NT2/D1 (cell line): ENCODE data around the gene TLE6.
"Not testable (repeated sequence)": the region's sequence is repeated elsewhere in the genome, so short reads cannot be mapped to it uniquely, and the experiment has no call there.

Experiments used
- DNase-seq: peaks from one replicate; pipeline ENCODE4 v3.0.0-alpha.2; 2011; ENCODE audit warnings: low read depth, low spot score
- H3K27me3 ChIP-seq: 2 replicates; pipeline ENCODE4 v1.6.0; 2011; ENCODE audit warnings: mild to moderate bottlenecking; ENCODE audit not compliant: insufficient read length, insufficient read depth
- H3K36me3 ChIP-seq: 2 replicates; pipeline ENCODE4 v1.6.1; 2011; ENCODE audit warnings: mild to moderate bottlenecking, low read length, mixed read lengths; ENCODE audit not compliant: insufficient read depth, insufficient read length
- H3K4me1 ChIP-seq: 2 replicates; pipeline ENCODE4 v1.5.1; 2011; ENCODE audit not compliant: insufficient read depth, insufficient read length
- H3K4me3 ChIP-seq: 2 replicates; pipeline ENCODE4 v1.5.1; 2011; ENCODE audit warnings: low read depth; ENCODE audit not compliant: insufficient read length
- H3K9ac ChIP-seq: 2 replicates; pipeline ENCODE4 v1.6.0; 2011; ENCODE audit warnings: low read depth; ENCODE audit not compliant: insufficient read length
- H3K9me3 ChIP-seq: 2 replicates; pipeline ENCODE4 v1.5.1; 2011; ENCODE audit warnings: mild to moderate bottlenecking, low read length; ENCODE audit not compliant: insufficient read depth
- SUZ12 ChIP-seq: IDR thresholded peaks from 2 replicates; pipeline ENCODE4 v1.6.1; 2011; ENCODE audit not compliant: insufficient read length, insufficient read depth; ENCODE audit errors: extremely low read depth
- YY1 ChIP-seq: IDR thresholded peaks from 2 replicates; pipeline ENCODE4 v1.6.1; 2011; ENCODE audit not compliant: insufficient read length, insufficient read depth
- ZNF274 ChIP-seq: IDR thresholded peaks from 2 replicates; pipeline ENCODE4 v1.6.1; 2011; ENCODE audit warnings: mild to moderate bottlenecking, low read depth, low read length

Gene TLE6

GRCh38 chr19:3005345-3005744, 28.0 kb downstream of the TLE6 start:
- no peak overlapping the region for H3K9ac ChIP-seq
- no peak for TF ChIP-seq YY1
- no peak for TF ChIP-seq SUZ12
- no peak for TF ChIP-seq ZNF274
- peaks cover 20% of the 10 kb centered on the region for H3K27me3 ChIP-seq
- H3K4me3 ChIP-seq = no peak overlapping the region
- no peak for DNase-seq
- no peaks in the 10 kb centered on the region for H3K9me3 ChIP-seq
- no peaks in the 10 kb centered on the region for H3K36me3 ChIP-seq
- H3K4me1 ChIP-seq = peaks cover 10% of the 10 kb centered on the region

GRCh38 chr19:3006075-3006767, 28.9 kb downstream of the TLE6 start:
- Histone ChIP-seq H3K4me3 (no peak overlapping the region), H3K9ac (no peak overlapping the region), H3K36me3 (no peaks in the 10 kb centered on the region), H3K4me1 (peaks cover 10% of the 10 kb centered on the region), H3K9me3 (no peaks in the 10 kb centered on the region), H3K27me3 (peaks cover 26% of the 10 kb centered on the region)
- DNase-seq = peak; percentile 48
- no peak for TF ChIP-seq SUZ12
- no peak for TF ChIP-seq YY1
- no peak for TF ChIP-seq ZNF274

- H3K4me1 ChIP-seq = peaks cover 12% of the 10 kb centered on the region
- H3K9ac ChIP-seq = no peak overlapping the region
- no peaks in the 10 kb centered on the region for H3K9me3 ChIP-seq
- TF ChIP-seq SUZ12 = no peak
- no peak for TF ChIP-seq ZNF274
- no peak for TF ChIP-seq YY1
- H3K27me3 ChIP-seq = peaks cover 34% of the 10 kb centered on the region
- DNase-seq = no peak
- no peaks in the 10 kb centered on the region for H3K36me3 ChIP-seq
- no peak overlapping the region for H3K4me3 ChIP-seq
Measured at GRCh38 chr19:3007975-3008374, 30.6 kb downstream of the TLE6 start.

GRCh38 chr19:3008994-3009393, 31.6 kb downstream of the TLE6 start:
- no peaks in the 10 kb centered on the region for H3K36me3 ChIP-seq
- no peaks in the 10 kb centered on the region for H3K9me3 ChIP-seq
- DNase-seq = no peak
- H3K4me3 ChIP-seq = no peak overlapping the region
- peaks cover 33% of the 10 kb centered on the region for H3K27me3 ChIP-seq
- peaks cover 9% of the 10 kb centered on the region for H3K4me1 ChIP-seq
- no peak overlapping the region for H3K9ac ChIP-seq
- TF ChIP-seq YY1 (no peak), ZNF274 (no peak), SUZ12 (no peak)

GRCh38 chr19:3010871-3011270, 33.5 kb downstream of the TLE6 start:
- Histone ChIP-seq H3K27me3 (peaks cover 18% of the 10 kb centered on the region), H3K4me1 (peaks cover 7% of the 10 kb centered on the region), H3K9me3 (no peaks in the 10 kb centered on the region), H3K4me3 (no peak overlapping the region), H3K9ac (no peak overlapping the region), H3K36me3 (no peaks in the 10 kb centered on the region)
- TF ChIP-seq SUZ12 = no peak
- TF ChIP-seq ZNF274 = no peak
- TF ChIP-seq YY1 = no peak
- no peak for DNase-seq

- H3K9ac ChIP-seq = not testable (repeated sequence)
- H3K27me3 ChIP-seq = peaks cover 18% of the 10 kb centered on the region
Measured at GRCh38 chr19:3012059-3012458, 34.7 kb downstream of the TLE6 start.

GRCh38 chr19:3012621-3013262, 35.4 kb downstream of the TLE6 start:
- H3K36me3 ChIP-seq = no peaks in the 10 kb centered on the region
- peaks cover 7% of the 10 kb centered on the region for H3K4me1 ChIP-seq
- H3K27me3 ChIP-seq = peaks cover 18% of the 10 kb centered on the region
- peak overlapping the region; percentile 8 for H3K9ac ChIP-seq
- H3K4me3 ChIP-seq = no peak overlapping the region
- no peaks in the 10 kb centered on the region for H3K9me3 ChIP-seq
- TF ChIP-seq SUZ12 (no peak), YY1 (no peak), ZNF274 (no peak)
- DNase-seq = no peak

More at GRCh38 chr19:3012059-3012458, 34.7 kb downstream of the TLE6 start:
- not testable (repeated sequence) for H3K4me1 ChIP-seq, H3K36me3 ChIP-seq, DNase-seq, H3K9me3 ChIP-seq, H3K4me3 ChIP-seq
